Measurements from ENCODE around the gene ATAD5. TPM values are rescaled to one million over a fixed set of nuclear protein-coding genes. Genes with fewer than 3 reads are reported as not detected.

The ATAD5 gene
- total and polyA plus RNA-seq, 2 of the 13 experiments (the other 11 are each of a cell fraction or from before 2014, with no cell fraction given) = 1.8 to 10.7 TPM

- TF ChIP-seq ZNF407 (CRISPR knock-in tag; IDR thresholded peaks at IDR 0.05; ENCODE audit: not compliant biosample characterization) = peak; percentile 85
- peak; percentile 81 for TF ChIP-seq TBX2 (CRISPR knock-in tag; IDR thresholded peaks at IDR 0.05; ENCODE audit: borderline replicate concordance)
- peak; percentile 53; the same call in 1 of the 2 replicates for TF ChIP-seq ZNF124 (CRISPR knock-in tag; IDR thresholded peaks at IDR 0.05)
- peak; percentile 63; the same call in 1 of the 2 replicates for TF ChIP-seq BRD4 (CRISPR knock-in tag; IDR thresholded peaks at IDR 0.05)
- no peak for TF ChIP-seq ZNF260 (CRISPR knock-in tag; IDR thresholded peaks at IDR 0.05; ENCODE audit: borderline replicate concordance, low read depth)
- TF ChIP-seq CBX2 (IDR thresholded peaks at IDR 0.05; ENCODE audit: low read depth, low read length) = no peak
- TF ChIP-seq CBX2 (CRISPR knock-in tag; IDR thresholded peaks at IDR 0.05; ENCODE audit: low read depth) = no peak
- peak; percentile 75 for TF ChIP-seq XRCC5 (optimal IDR thresholded peaks at IDR 0.05; ENCODE audit: low read length)
- TF ChIP-seq THAP8 (CRISPR knock-in tag; IDR thresholded peaks at IDR 0.05; ENCODE audit: borderline replicate concordance) = no peak
- no peak for TF ChIP-seq ZNF382 (CRISPR knock-in tag; IDR thresholded peaks at IDR 0.05; ENCODE audit: borderline replicate concordance)
- TF ChIP-seq POLR2AphosphoS5 (IDR thresholded peaks at IDR 0.05; ENCODE audit: low read depth, low read length) = peak; percentile 76
- peak; percentile 39 for TF ChIP-seq PITX1 (CRISPR knock-in tag; IDR thresholded peaks at IDR 0.05)
- TF ChIP-seq CSRNP2 (CRISPR knock-in tag; conservative IDR thresholded peaks at IDR 0.05; ENCODE audit: low read depth) = no peak; the same call in 1 of the 2 replicates
- TF ChIP-seq ZBTB39 (CRISPR knock-in tag; IDR thresholded peaks at IDR 0.05) = no peak
- TF ChIP-seq HMGA1 (CRISPR knock-in tag; conservative IDR thresholded peaks at IDR 0.05) = no peak
- TF ChIP-seq PAX8 (CRISPR knock-in tag; IDR thresholded peaks at IDR 0.05; ENCODE audit: borderline replicate concordance) = no peak
Measured at GRCh38 chr17:30831663-30832437, at the start of gene ATAD5 (continued).

All from HepG2 (cell line).